HG02943 (cell line): ENCODE results near the gene GPC6.

Source experiments
- ATAC-seq: cut with Tn5 transposase; IDR thresholded peaks from one replicate; pipeline ENCODE4 v1.9.1; 2021; ENCODE audit warnings: mild to moderate bottlenecking, low read depth, moderate library complexity; ENCODE audit not compliant: unreplicated experiment

GPC6 gene

GRCh38 chr13:93549326-93550005 lies 322.9 kb downstream of the GPC6 start:
- ATAC-seq = no peak

GRCh38 chr13:93550236-93550635 lies 323.6 kb downstream of the GPC6 start:
- ATAC-seq = no peak

GRCh38 chr13:93552596-93552995 lies 326.0 kb downstream of the GPC6 start:
- ATAC-seq = no peak

GRCh38 chr13:93554514-93554913 lies 327.9 kb downstream of the GPC6 start:
- ATAC-seq = no peak

GRCh38 chr13:93558637-93559036 lies 332.0 kb downstream of the GPC6 start:
- ATAC-seq = no peak

GRCh38 chr13:93559718-93560117 lies 333.1 kb downstream of the GPC6 start:
- ATAC-seq = no peak

GRCh38 chr13:93561576-93562225 lies 335.1 kb downstream of the GPC6 start:
- ATAC-seq = no peak

- ATAC-seq = no peak
These were observed 336.1 kb downstream of the GPC6 start for GRCh38 chr13:93562676-93563075.

- ATAC-seq = no peak
These were observed 350.5 kb downstream of the GPC6 start for GRCh38 chr13:93577105-93577504.

- no peak for ATAC-seq
These were observed 363.2 kb downstream of the GPC6 start for GRCh38 chr13:93589788-93590187.

- no peak for ATAC-seq
These were observed 376.4 kb downstream of the GPC6 start for GRCh38 chr13:93603043-93603442.

GRCh38 chr13:93614776-93615175 lies 388.2 kb downstream of the GPC6 start:
- no peak for ATAC-seq

- no peak for ATAC-seq
These were observed 393.7 kb downstream of the GPC6 start for GRCh38 chr13:93620181-93620765.

GRCh38 chr13:93621051-93621450 lies 394.4 kb downstream of the GPC6 start:
- ATAC-seq = no peak

GRCh38 chr13:93621966-93622365 lies 395.4 kb downstream of the GPC6 start:
- ATAC-seq = no peak

GRCh38 chr13:93624311-93624777 lies 397.7 kb downstream of the GPC6 start:
- ATAC-seq = no peak

GRCh38 chr13:93625536-93625935 lies 398.9 kb downstream of the GPC6 start:
- no peak for ATAC-seq

- no peak for ATAC-seq
These were observed 401.7 kb downstream of the GPC6 start for GRCh38 chr13:93628136-93628797.

GRCh38 chr13:93635616-93636032 lies 409.0 kb downstream of the GPC6 start:
- no peak for ATAC-seq

GRCh38 chr13:93637852-93638251 lies 411.2 kb downstream of the GPC6 start:
- no peak for ATAC-seq

GRCh38 chr13:93640452-93640851 lies 413.8 kb downstream of the GPC6 start:
- no peak for ATAC-seq
